ENCODE measurements around the gene BRD3. TPM values are rescaled to one million over a fixed set of nuclear protein-coding genes. Genes with fewer than 3 reads are reported as not detected.

Gene BRD3
- total and polyA plus RNA-seq, 2 of the 8 experiments (the other 6 are each of a cell fraction or from before 2014, with no cell fraction given): 31.0 to 82.7 TPM

DNA sequence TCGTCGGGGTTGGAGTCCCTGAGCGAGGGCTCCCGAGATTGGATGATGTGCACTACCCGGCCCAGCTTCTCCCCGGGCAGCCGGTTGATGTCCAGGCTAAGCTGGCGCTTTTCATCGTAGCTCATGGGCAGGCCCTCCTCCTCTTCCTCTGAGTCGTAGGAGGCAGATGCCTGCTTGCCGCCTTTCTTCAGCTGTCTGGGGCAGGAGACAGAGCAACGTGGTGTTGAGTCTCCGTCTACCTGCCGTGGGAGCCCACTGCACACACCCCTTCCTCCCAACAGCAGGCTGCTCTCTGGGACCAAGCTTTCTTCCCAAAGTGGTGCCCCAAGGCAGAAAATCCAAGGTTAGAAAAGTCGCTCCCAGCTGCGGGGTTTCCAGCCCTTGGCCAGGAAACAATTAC, 31.7 kb downstream of the BRD3 start (continued):
- TF ChIP-seq, protein P1, sequence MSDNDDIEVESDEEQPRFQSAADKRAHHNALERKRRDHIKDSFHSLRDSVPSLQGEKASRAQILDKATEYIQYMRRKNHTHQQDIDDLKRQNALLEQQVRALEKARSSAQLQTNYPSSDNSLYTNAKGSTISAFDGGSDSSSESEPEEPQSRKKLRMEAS (IDR thresholded peaks at IDR 0.05): no peak
- no peak for TF ChIP-seq SIX5 (IDR thresholded peaks at IDR 0.05; ENCODE audit: low read depth, low read length)
